ENCODE measurements around the gene JAKMIP3. TPM values are rescaled to one million over a fixed set of nuclear protein-coding genes. Genes with fewer than 3 reads are reported as not detected.

The JAKMIP3 gene
- total and polyA plus RNA-seq, 2 experiments from 2014 or later, result 0.26 to 0.42 TPM

GRCh38 chr10:132107186-132107948 lies 41.6 kb downstream of the JAKMIP3 start:
- H3K4me3 ChIP-seq, result no peak overlapping the region
- H3K4me1 ChIP-seq (ENCODE audit: low read depth), result no peaks in the 10 kb centered on the region
- H3K27me3 ChIP-seq, result no peaks in the 10 kb centered on the region
- H3K9me3 ChIP-seq (ENCODE audit: low read depth), result no peaks in the 10 kb centered on the region
- DNase-seq (ENCODE audit: low read depth in 1 of 2, low spot score in 1 of 2), result no peak
- H3K27ac ChIP-seq, result no peak overlapping the region
- no peak for TF ChIP-seq CTCF (IDR thresholded peaks at IDR 0.05; ENCODE audit: low read depth, low read length)
- no peaks in the 10 kb centered on the region for H3K36me3 ChIP-seq

- no peak for DNase-seq (ENCODE audit: low read depth in 1 of 2, low spot score in 1 of 2)
- no peaks in the 10 kb centered on the region for H3K4me1 ChIP-seq (ENCODE audit: low read depth)
- H3K27ac ChIP-seq, result no peak overlapping the region
- no peak for TF ChIP-seq CTCF (IDR thresholded peaks at IDR 0.05; ENCODE audit: low read depth, low read length)
- H3K9me3 ChIP-seq (ENCODE audit: low read depth), result no peaks in the 10 kb centered on the region
- H3K4me3 ChIP-seq, result no peak overlapping the region
- H3K27me3 ChIP-seq, result no peaks in the 10 kb centered on the region
- no peaks in the 10 kb centered on the region for H3K36me3 ChIP-seq
Observed at GRCh38 chr10:132107949-132108877, 42.5 kb downstream of the JAKMIP3 start.

GRCh38 chr10:132109341-132110110 lies 43.8 kb downstream of the JAKMIP3 start:
- no peaks in the 10 kb centered on the region for H3K4me1 ChIP-seq (ENCODE audit: low read depth)
- H3K9me3 ChIP-seq (ENCODE audit: low read depth), result no peaks in the 10 kb centered on the region
- H3K36me3 ChIP-seq, result no peaks in the 10 kb centered on the region
- no peak for TF ChIP-seq CTCF (IDR thresholded peaks at IDR 0.05; ENCODE audit: low read depth, low read length)
- no peak overlapping the region for H3K4me3 ChIP-seq
- no peak overlapping the region for H3K27ac ChIP-seq
- DNase-seq (ENCODE audit: low read depth in 1 of 2, low spot score in 1 of 2), result peak in 1 of 2 donors; percentile 28
- no peaks in the 10 kb centered on the region for H3K27me3 ChIP-seq

GRCh38 chr10:132110111-132110521 lies 44.4 kb downstream of the JAKMIP3 start:
- no peak for DNase-seq (ENCODE audit: low read depth in 1 of 2, low spot score in 1 of 2)
- Histone ChIP-seq H3K27ac (no peak overlapping the region), H3K27me3 (no peaks in the 10 kb centered on the region), H3K36me3 (no peaks in the 10 kb centered on the region), H3K9me3 (ENCODE audit: low read depth) (no peaks in the 10 kb centered on the region), H3K4me3 (no peak overlapping the region), H3K4me1 (ENCODE audit: low read depth) (no peaks in the 10 kb centered on the region)
- no peak for TF ChIP-seq CTCF (IDR thresholded peaks at IDR 0.05; ENCODE audit: low read depth, low read length)

GRCh38 chr10:132110713-132111112 lies 45.0 kb downstream of the JAKMIP3 start:
- Histone ChIP-seq H3K36me3 (no peaks in the 10 kb centered on the region), H3K27ac (no peak overlapping the region), H3K9me3 (ENCODE audit: low read depth) (no peaks in the 10 kb centered on the region), H3K4me3 (no peak overlapping the region), H3K27me3 (no peaks in the 10 kb centered on the region), H3K4me1 (ENCODE audit: low read depth) (no peaks in the 10 kb centered on the region)
- TF ChIP-seq CTCF (IDR thresholded peaks at IDR 0.05; ENCODE audit: low read depth, low read length), result no peak
- no peak for DNase-seq (ENCODE audit: low read depth in 1 of 2, low spot score in 1 of 2)
